Omental fat pad (tissue), 4 donors: Measurements from ENCODE around the gene MUS81. TPM values are rescaled to one million over a fixed set of nuclear protein-coding genes. Genes with fewer than 3 reads are reported as not detected.

Experiments used
- ATAC-seq: fragments of 150-250 bp; one replicate; pipeline ENCODE4 v1.9.1; 2016; ENCODE audit warnings: mild to moderate bottlenecking, moderate library complexity; ENCODE audit not compliant: low FRiP score
- DNase-seq: peaks from one replicate; pipeline ENCODE4 v3.0.0-alpha.2; 2019; ENCODE audit warnings: low spot score
- CTCF ChIP-seq, 3 donors: fragments of 450-650 bp; IDR thresholded peaks; one replicate each; pipeline ENCODE4 v1.5.1; 2016 to 2017; ENCODE audit warnings: antibody characterized with exemption in 3 of 3, mild to moderate bottlenecking in 3 of 3, moderate library complexity in 2 of 3
- total RNA-seq, 4 donors: library from RNA; depleted of rRNA; stranded (reverse); fragments of >200 nt; gene quantifications; one replicate each; pipeline ENCODE4 v1.1.0, GENCODE V29; 2016

MUS81 gene
- total RNA-seq, 4 donors from 2014 or later = 25.9 to 60.8 (median 28.8) TPM

DNA sequence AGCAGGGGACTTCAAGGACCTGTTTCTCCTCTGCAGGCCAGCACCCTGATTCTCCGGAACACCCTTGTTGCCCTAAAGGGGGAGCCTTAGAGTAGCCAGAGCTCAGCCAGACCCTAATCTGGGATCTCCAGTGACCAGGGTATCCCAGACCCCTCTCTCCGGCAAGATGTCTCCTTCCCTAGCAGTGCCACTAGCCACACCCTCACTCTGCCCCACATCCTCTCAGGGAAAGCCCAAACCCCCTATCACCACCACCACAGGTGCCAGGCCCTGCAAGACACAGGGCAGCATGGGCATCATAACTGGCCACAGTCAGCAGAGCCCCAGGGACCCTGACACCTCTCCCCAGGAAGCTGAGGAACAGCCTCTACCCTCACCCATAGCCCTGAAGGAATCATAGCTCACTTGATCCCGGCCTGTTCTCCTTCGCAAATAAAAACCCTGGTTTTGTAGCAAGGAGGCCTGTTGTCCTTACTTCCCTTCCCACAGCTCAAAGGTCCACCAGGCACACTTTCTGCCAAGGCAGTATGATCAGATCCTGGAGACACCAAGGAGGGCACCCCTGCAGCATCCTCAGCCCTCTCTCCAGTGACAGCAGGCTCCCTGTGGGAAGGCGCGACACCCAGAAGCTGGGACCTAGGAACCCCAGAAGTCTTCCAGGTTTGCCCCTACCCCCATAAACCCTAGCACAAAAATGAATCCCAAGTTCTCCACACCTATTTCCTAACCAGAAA is 6.8 kb upstream of the MUS81 start:
- DNase-seq = no peak
- no peak for TF ChIP-seq CTCF (IDR thresholded peaks at IDR 0.05)
- ATAC-seq = no peak

DNA sequence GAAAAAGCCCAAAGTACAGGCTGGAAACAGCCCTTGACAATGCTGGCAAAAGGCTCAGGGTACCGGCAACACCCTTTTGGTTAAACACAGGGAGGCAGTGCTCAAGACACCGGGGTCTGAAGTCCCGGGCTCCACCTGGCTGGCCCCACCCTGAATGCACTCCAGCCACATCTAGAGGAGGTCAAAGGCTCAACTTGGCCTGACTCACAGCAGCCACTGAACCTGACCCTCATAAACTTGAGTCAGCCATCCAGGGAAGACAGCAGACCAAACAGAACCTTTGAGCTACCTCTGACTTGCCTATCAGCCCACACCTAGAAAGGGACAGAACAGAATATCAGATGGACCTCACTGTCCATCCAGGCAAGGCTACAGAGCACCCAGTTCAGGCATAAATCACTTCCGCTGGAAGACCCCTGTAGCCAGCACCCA is 6.1 kb upstream of the MUS81 start:
- no peak for TF ChIP-seq CTCF (IDR thresholded peaks at IDR 0.05)
- no peak for DNase-seq

DNA sequence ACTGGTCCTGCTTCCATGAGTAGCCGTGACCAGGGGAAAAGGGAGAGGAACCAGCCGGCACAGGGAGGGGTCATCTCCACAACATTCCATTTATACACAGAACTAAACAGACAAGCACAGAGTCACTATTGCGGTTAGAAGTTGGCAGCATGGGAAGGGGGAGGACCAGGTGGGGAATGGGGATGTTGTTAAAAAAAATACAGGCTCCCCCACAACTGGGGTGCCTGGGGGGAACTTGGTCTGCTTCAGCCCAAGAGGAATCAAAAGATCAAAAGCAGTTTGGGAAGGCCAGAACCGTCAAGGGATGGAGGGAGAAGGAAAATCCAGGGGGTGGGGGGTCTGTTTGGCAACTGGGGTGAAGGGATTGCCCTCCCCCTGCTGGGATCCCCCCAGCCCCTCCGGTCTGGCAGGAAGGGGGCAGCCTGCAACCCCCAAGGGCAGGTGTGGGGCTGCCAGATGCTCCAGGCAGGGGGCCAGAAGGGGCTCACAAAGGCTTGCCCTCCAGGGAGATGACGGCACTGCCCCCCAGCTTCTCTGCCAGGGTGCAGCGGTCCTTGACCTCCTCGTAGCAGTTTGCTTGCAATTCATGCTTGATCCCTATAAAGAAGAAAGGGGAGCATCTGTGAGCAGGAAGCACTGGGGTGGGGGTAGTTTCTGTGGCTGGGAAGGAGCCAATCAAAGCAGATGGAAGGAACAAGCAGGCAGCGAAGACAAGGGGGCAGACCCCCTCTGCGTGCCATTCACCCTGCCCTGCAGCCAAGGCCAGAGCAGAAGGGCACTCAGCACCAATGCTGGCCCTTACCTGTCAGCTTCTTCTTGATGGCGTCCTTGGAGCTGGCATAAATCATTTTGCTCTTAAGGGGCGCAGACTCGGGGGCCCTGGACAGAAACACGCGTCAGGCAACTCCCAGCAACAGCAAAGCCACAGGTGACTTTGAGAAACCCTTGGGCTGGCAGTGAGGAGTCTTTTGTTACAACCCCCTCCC is 5.1 kb upstream of the MUS81 start:
- TF ChIP-seq CTCF (IDR thresholded peaks at IDR 0.05) = no peak
- ATAC-seq (no peak), DNase-seq (no peak)

More for the DNA sequence above, 6.1 kb upstream of the MUS81 start:
- ATAC-seq = no peak

GRCh38 chr11:65855927-65856363 is 4.3 kb upstream of the MUS81 start:
- no peak for TF ChIP-seq CTCF (IDR thresholded peaks at IDR 0.05)
- ATAC-seq (no peak), DNase-seq (no peak)

- no peak for TF ChIP-seq CTCF (IDR thresholded peaks at IDR 0.05)
- peak; percentile 65 for DNase-seq
- ATAC-seq = peak; percentile 30
Measured at GRCh38 chr11:65856689-65857499, 3.3 kb upstream of the MUS81 start.

- DNase-seq = peak; percentile 24
- no peak for TF ChIP-seq CTCF (IDR thresholded peaks at IDR 0.05)
- no peak for ATAC-seq
Measured at GRCh38 chr11:65857500-65857852, 2.8 kb upstream of the MUS81 start.
